Stimulated activated CD8-positive, alpha-beta memory T cell treated with anti-CD3 and anti-CD28 coated beads, Interleukin-15, amount 100 ng/mL, for 24 hours (primary cell): ENCODE results near the gene ARFGEF2.
"Not testable (repeated sequence)": the region's sequence is repeated elsewhere in the genome, so short reads cannot be mapped to it uniquely, and the experiment has no call there.

Experiments
- DNase-seq: peaks from one replicate; pipeline ENCODE4 v3.0.0-alpha.2; 2020; ENCODE audit warnings: low read depth

Gene ARFGEF2

GRCh38 chr20:48952656-48953055 is 31.1 kb downstream of the ARFGEF2 start:
- DNase-seq, result no peak

- no peak for DNase-seq
Measured at GRCh38 chr20:48953653-48954052, 32.1 kb downstream of the ARFGEF2 start.

GRCh38 chr20:48956052-48956451 is 34.5 kb downstream of the ARFGEF2 start:
- DNase-seq, result no peak

GRCh38 chr20:48957053-48957481 is 35.6 kb downstream of the ARFGEF2 start:
- DNase-seq, result no peak

GRCh38 chr20:48957533-48957932 is 36.0 kb downstream of the ARFGEF2 start:
- DNase-seq, result no peak

GRCh38 chr20:48958743-48959142 is 37.2 kb downstream of the ARFGEF2 start:
- no peak for DNase-seq

GRCh38 chr20:48959899-48960550 is 38.5 kb downstream of the ARFGEF2 start:
- no peak for DNase-seq

GRCh38 chr20:48962421-48962820 is 40.9 kb downstream of the ARFGEF2 start:
- DNase-seq, result no peak

- no peak for DNase-seq
Measured at GRCh38 chr20:48962976-48963771, 41.7 kb downstream of the ARFGEF2 start.

- DNase-seq, result no peak
Measured at GRCh38 chr20:48965189-48965910, 43.8 kb downstream of the ARFGEF2 start.

- no peak for DNase-seq
Measured at GRCh38 chr20:48970681-48971365, 49.3 kb downstream of the ARFGEF2 start.

- no peak for DNase-seq
Measured at GRCh38 chr20:48971956-48972355, 50.4 kb downstream of the ARFGEF2 start.

- DNase-seq, result no peak
Measured at GRCh38 chr20:48972816-48973215, 51.3 kb downstream of the ARFGEF2 start.

GRCh38 chr20:48975955-48976354 is 54.4 kb downstream of the ARFGEF2 start:
- DNase-seq, result no peak

- not testable (repeated sequence) for DNase-seq
Measured at GRCh38 chr20:48979980-48980379, 58.5 kb downstream of the ARFGEF2 start.

GRCh38 chr20:48983423-48984400 is 62.2 kb downstream of the ARFGEF2 start:
- DNase-seq, result no peak

GRCh38 chr20:48984575-48985219 is 63.2 kb downstream of the ARFGEF2 start:
- DNase-seq, result no peak

- no peak for DNase-seq
Measured at GRCh38 chr20:48986899-48987298, 65.4 kb downstream of the ARFGEF2 start.

- no peak for DNase-seq
Measured at GRCh38 chr20:48990467-48990866, 69.0 kb downstream of the ARFGEF2 start.

GRCh38 chr20:48995589-48995988 is 74.1 kb downstream of the ARFGEF2 start:
- DNase-seq, result no peak
